Kidney tubule cell (primary cell): ENCODE results near the gene RREB1.

Source experiments
- DNase-seq: peaks from one replicate; pipeline ENCODE4 v3.0.0-alpha.2; 2018; ENCODE audit warnings: low spot score

The RREB1 gene

DNA sequence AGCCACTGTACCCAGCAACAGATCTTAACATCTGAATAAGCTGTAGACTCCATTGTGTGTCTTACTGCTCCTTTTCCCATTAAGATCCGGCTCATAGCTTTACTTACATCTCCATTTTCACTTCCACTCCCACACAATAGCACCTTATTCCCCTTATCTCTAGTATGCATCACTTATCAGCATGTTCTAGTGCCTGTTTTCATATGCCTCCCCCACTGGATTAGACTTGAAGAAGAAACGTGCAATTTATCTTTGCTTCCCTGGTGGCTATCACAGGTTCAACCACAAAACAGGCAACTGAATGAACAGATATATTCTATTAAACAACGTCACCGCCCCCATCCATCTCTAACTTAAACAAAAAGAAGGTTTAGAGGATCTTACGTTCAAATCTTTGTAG is 193.2 kb downstream of the RREB1 start:
- no peak for DNase-seq
